Stimulated activated naive CD8-positive, alpha-beta T cell treated with anti-CD3 and anti-CD28 coated beads, Interleukin-15, amount 100 ng/mL, for 72 hours (primary cell): ENCODE results near the gene PARP1.
A peak's percentile ranks its signal among the peaks of the same experiment; 100 is the strongest.

Source experiments
- ATAC-seq: fragments of 150-1000 bp; cut with Tn5 transposase; 2 replicates; pipeline ENCODE4 v1.10.0; 2021; ENCODE audit warnings: mild to moderate bottlenecking, moderate library complexity
- DNase-seq, 2 donors: peaks; one replicate each; pipeline ENCODE4 v3.0.0; 2021 to 2022
- H3K27ac Mint-ChIP-seq, 2 donors: one replicate each; pipeline ENCODE4 v1.8.0; 2022; ENCODE audit warnings: mild to moderate bottlenecking in 2 of 2, mixed read lengths in 2 of 2, moderate library complexity in 2 of 2
- H3K27me3 Mint-ChIP-seq: one replicate; pipeline ENCODE4 v1.8.0; 2022; ENCODE audit warnings: mixed read lengths
- H3K4me1 Mint-ChIP-seq: one replicate; pipeline ENCODE4 v1.8.0; 2022; ENCODE audit warnings: mild to moderate bottlenecking, mixed read lengths
- H3K4me3 Mint-ChIP-seq, 2 donors: one replicate each; pipeline ENCODE4 v1.8.0; 2022; ENCODE audit warnings: mild to moderate bottlenecking in 2 of 2, mixed read lengths in 2 of 2, moderate library complexity in 1 of 2
- H3K9me3 Mint-ChIP-seq, 2 donors: one replicate each; pipeline ENCODE4 v1.8.0; 2022; ENCODE audit warnings: mixed read lengths in 2 of 2

The PARP1 gene

DNA sequence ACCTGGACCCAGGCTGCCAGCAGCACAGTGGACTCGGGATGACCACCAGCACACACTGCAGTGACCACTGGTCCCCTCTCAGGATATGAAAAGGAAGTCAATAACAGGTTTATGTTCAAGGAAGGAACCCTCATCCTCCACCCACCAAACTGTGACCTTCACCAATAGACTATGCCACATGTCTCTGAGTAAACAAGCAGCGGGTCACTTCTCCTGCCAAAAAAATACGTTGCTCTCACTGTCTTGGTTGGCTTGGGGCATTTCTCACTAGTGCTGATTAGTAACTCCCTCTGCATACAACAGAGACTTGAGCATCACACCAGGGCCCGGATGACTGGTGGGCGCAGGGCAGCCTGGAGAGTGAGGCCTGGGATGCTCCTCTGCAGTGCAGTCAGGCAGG, 25.9 kb downstream of the PARP1 start:
- Mint-ChIP-seq H3K27ac (peak overlapping the region in 1 of 2 donors; percentile 89), H3K9me3 (no peaks in the 10 kb centered on the region), H3K4me3 (no peak overlapping the region), H3K4me1 (peaks cover 13% of the 10 kb centered on the region), H3K27me3 (no peaks in the 10 kb centered on the region)
- ATAC-seq (no peak), DNase-seq (no peak)

DNA sequence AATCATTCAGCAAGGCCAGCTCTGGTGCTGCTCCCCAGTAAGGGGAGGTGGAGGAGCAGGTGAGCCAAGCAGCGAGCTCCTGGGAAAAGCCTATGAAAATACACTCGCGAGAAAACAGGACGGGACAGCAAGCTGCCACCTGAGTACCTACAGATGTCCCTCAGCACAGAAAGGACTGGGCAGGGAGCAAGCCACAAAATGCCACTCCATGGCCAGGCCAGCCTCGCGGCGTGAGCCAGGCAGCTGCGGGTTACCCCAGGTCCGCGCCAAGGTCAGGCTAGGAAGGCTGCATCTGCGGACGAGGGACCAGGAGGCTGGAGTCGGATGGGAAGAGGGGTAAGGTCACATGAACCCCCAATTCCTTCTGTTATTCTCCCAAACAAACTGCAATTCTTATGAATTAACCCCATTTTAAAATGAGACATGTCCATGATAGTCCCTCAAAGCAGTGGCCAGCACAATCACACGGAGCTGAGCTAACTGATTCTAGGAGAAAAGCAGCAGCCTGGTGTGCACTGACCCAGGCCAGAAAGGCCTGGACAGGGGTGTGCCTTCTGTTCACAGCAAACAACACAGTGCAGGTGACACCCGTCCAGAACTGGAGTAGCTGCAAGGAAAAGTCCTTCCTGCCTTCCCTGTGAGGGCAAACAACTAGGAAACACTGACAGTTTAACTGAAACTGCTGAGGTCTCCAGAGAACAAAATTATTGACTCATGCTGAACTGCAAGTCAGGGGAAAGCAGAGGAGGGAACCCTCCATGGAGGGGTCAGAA, 26.5 kb downstream of the PARP1 start:
- Mint-ChIP-seq H3K27me3 (no peaks in the 10 kb centered on the region), H3K4me1 (peaks cover 13% of the 10 kb centered on the region), H3K9me3 (no peaks in the 10 kb centered on the region), H3K27ac (peak overlapping the region in 1 of 2 donors; percentile 19), H3K4me3 (no peak overlapping the region)
- ATAC-seq: no peak
- DNase-seq: no peak

DNA sequence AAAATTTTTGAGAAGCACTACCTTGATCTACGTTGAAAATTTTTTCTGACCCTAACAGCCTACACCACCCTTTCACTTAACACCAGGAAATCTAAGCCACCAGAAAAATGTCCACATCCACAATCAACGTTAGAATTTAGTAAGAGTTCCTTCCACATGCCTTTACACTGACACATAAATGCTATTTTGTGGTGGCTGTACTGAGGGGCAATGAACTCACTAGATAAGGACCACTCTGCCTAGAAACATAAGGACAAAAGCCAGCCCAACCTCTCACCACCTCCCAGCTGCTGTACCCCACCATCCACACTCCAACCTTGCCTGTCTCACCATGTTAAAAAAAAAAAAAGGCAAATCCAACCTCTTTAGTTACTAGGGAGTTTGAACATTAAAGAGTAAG, 29.8 kb downstream of the PARP1 start:
- H3K4me1 Mint-ChIP-seq: peaks cover 13% of the 10 kb centered on the region
- H3K27ac Mint-ChIP-seq: peak overlapping the region in 1 of 2 donors; percentile 54
- no peak for ATAC-seq
- no peaks in the 10 kb centered on the region for H3K27me3 Mint-ChIP-seq
- no peak overlapping the region for H3K4me3 Mint-ChIP-seq
- no peak for DNase-seq
- no peaks in the 10 kb centered on the region for H3K9me3 Mint-ChIP-seq

DNA sequence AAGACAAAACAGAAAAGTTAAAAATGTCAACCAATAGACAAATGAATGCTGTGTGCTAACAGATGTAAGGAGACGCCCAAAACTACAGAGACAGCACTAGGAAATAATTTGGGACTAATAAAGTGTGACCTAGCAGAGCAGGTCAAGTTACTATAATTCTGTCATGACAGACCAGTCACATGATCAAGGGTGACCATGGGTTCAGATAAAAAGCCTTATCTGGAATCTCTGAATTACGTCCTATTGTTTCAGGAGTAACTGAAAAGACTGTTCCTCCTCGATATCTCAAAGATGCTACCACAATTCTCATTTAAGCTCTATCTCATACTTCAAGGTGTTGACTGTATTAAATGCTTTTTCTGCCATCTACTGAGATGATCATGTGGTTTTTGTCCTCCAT, 31.6 kb downstream of the PARP1 start:
- no peak overlapping the region for H3K4me3 Mint-ChIP-seq
- no peaks in the 10 kb centered on the region for H3K27me3 Mint-ChIP-seq
- peaks cover 11% of the 10 kb centered on the region for H3K4me1 Mint-ChIP-seq
- no peaks in the 10 kb centered on the region for H3K9me3 Mint-ChIP-seq
- no peak for ATAC-seq
- no peak for DNase-seq
- H3K27ac Mint-ChIP-seq: no peak overlapping the region

DNA sequence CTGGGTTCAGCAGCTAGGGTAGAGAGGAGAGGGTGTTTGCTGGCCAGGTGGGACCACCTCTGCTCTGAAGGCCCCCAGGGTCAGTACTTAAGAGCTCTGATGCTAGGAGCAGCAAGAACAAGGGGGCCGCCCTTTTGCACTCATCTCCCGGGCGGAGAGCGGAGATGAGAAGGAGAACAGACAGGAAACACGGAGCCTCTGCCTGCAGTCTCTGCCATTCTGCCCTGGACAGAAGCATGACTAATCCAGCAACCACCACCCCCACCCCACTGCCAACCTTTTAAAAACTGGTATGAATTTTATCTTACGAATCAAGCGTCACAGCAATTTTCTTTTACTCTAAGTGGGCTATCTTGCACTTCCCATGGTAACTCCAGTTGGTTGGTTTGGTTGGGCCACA, 34.5 kb downstream of the PARP1 start:
- Mint-ChIP-seq H3K9me3 (no peaks in the 10 kb centered on the region), H3K27me3 (no peaks in the 10 kb centered on the region), H3K4me3 (no peak overlapping the region), H3K27ac (no peak overlapping the region), H3K4me1 (no peaks in the 10 kb centered on the region)
- ATAC-seq (no peak), DNase-seq (no peak)

DNA sequence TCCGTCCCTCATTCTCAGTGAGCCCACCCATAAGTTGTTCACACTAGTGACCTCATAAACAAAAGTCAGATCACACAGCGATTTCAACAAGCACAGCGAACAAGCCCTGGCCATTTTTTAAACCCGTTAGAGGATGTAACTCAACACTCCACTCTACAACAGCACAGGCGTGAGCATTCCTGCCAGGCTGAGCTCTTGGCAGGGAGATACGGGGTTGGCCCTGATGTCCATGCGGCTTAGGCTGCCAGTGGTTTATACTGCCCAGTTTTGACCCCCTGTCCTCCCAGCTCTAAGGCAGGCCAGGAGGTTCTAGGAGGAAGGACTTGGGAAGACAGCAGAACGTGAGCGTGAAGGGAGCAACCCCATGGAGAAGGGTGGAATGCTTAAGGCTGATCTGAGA, 35.0 kb downstream of the PARP1 start:
- Mint-ChIP-seq H3K4me1 (no peaks in the 10 kb centered on the region), H3K27me3 (no peaks in the 10 kb centered on the region), H3K4me3 (no peak overlapping the region), H3K9me3 (no peaks in the 10 kb centered on the region), H3K27ac (no peak overlapping the region)
- ATAC-seq (no peak), DNase-seq (no peak)

DNA sequence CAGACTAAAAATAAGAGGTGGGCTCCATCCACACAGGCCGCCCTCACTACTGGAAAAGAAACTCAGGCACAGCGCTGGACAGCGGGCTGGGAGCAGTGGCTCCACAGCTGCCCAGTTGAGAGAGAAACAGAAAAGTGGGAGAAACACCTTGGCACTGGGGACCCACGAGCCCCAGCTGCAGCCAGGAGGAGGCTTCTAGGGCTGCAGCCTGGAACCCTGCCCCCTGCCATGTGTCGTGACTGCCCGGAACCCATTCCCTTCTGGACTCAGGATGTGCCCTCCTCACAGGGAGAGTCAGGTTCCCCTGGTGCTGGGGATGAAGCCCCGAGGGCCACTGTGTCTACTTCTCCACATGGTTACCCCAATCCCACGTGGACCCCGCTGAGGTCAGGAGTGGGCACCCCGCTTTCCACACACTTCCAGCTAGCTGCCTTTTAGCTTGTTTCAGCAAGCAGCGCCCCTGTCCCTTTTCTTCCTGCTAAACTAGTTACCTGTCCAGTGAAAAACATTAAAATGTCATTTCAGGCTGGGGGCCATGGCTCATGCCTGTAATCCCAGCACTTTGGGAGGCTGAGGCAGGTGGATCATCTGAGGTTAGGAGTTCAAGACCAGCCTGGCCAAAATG, 35.9 kb downstream of the PARP1 start:
- Mint-ChIP-seq H3K27me3 (no peaks in the 10 kb centered on the region), H3K4me1 (no peaks in the 10 kb centered on the region), H3K9me3 (no peaks in the 10 kb centered on the region), H3K4me3 (no peak overlapping the region), H3K27ac (peak overlapping the region in 1 of 2 donors; percentile 75)
- ATAC-seq: no peak
- no peak for DNase-seq

DNA sequence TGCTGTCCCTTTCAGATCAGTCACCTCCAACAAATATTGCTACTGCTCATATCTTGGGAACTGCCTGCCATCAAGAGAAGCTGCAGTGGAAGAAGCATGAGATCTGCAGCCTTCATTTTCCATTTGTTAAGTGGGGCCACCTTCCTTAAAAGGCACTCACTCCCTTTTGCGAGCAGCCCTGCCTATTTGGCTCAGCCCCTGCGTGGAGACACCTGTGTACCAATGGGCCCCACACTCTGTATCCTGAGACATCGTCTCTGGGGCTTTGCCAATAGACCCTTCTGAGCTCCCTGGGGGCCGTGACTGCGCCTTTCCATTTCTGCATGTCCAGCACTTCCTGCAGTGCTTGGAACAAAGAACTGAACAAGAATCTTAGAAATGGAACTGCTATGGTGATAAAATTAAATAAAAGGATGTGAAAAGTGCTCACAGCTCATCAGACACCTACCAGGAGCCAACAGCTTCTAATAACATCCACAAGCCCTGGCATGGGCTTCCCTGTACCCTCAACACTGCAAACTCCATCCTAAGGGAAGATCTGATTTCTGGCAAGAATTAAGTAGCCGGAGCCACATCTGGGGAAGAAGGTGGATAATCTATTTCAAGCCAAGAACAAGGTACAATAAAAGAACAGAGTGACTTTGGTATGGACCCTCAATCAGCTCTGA, 36.7 kb downstream of the PARP1 start:
- Mint-ChIP-seq H3K4me1 (no peaks in the 10 kb centered on the region), H3K27me3 (no peaks in the 10 kb centered on the region), H3K9me3 (no peaks in the 10 kb centered on the region), H3K27ac (peak overlapping the region in 1 of 2 donors; percentile 75), H3K4me3 (no peak overlapping the region)
- no peak for ATAC-seq
- DNase-seq: no peak

DNA sequence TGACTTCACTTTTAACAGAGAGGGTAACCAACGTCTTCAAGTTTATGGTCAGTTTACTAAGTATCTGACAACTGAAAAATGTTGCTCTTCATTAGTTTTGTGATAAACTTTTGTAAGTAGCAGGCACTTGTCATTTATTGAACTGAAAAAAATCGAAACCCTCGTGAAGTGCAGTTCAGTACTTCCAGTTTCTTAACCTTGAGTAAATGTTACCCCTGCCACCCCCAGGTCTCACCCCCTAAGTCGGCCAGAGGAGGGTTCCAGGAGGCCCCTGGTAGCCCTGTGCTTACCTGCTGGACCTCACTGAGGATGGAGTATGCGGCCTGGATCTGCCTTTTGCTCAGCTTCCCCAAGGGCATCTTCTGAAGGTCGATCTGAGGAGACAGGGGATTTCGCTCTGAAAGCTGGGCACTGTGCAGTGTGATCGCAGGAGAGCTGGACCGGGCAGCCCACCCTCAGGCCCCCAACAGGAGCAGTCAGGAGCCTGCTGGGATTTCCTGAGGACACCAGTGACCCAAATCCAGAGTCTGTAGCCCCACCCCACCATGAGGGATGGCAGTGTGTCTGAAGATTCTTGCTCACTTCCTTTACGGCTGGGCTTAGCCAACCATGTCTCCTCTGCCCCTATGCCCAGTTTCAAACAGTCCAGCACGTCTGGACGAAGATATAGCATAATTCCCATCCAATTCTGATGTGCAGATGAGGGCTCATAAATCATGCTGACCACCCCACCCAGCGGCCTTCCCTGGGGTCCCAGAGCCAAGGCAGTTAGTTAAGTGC, 37.6 kb downstream of the PARP1 start:
- ATAC-seq (no peak), DNase-seq (no peak)
- H3K27me3 Mint-ChIP-seq: no peaks in the 10 kb centered on the region
- H3K27ac Mint-ChIP-seq: no peak overlapping the region
- no peaks in the 10 kb centered on the region for H3K4me1 Mint-ChIP-seq
- H3K9me3 Mint-ChIP-seq: no peaks in the 10 kb centered on the region
- H3K4me3 Mint-ChIP-seq: no peak overlapping the region

DNA sequence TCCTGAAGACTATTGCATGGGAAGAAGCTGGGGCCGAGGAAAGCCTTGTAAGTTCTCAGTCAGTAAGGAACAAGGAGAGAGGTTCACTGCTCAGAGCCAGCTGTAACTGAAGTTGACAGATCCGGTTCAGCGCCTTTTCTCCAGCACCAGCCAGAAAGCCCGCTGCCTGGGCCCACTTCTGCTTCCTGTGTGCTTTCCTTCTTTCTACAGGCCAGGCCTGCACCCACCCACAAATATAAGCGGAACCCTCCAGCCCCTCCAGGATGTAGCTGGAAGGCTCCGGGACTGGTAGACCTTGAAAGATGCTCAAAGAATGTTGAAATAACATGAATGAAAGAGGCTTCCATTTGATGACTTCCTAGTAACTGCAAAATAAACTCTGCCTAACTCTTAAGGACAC, 38.8 kb downstream of the PARP1 start:
- Mint-ChIP-seq H3K4me3 (no peak overlapping the region), H3K9me3 (no peaks in the 10 kb centered on the region), H3K27ac (no peak overlapping the region), H3K27me3 (no peaks in the 10 kb centered on the region), H3K4me1 (no peaks in the 10 kb centered on the region)
- DNase-seq: no peak
- ATAC-seq: no peak

DNA sequence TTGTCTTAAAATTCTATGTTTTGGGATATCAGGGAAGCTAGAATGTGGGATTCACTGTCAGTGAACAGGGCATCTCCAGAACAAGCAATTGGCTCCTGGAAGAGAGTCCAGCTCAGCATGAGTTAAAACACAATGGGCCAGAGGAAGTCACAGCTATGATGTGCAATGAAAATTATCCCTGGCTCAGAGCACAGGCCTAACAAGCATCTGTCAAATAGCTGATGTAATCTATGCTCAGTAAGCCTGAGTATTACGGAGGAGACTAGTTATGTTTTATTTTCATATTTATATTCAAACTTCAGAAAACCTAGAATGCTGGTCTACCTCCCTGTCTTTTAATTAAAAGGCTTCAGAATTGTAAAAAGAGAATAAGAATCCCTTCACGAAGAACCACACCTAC, 41.6 kb downstream of the PARP1 start:
- ATAC-seq: no peak
- H3K9me3 Mint-ChIP-seq: no peaks in the 10 kb centered on the region
- H3K27me3 Mint-ChIP-seq: no peaks in the 10 kb centered on the region
- H3K4me3 Mint-ChIP-seq: no peak overlapping the region
- H3K27ac Mint-ChIP-seq: no peak overlapping the region
- no peaks in the 10 kb centered on the region for H3K4me1 Mint-ChIP-seq
- no peak for DNase-seq

DNA sequence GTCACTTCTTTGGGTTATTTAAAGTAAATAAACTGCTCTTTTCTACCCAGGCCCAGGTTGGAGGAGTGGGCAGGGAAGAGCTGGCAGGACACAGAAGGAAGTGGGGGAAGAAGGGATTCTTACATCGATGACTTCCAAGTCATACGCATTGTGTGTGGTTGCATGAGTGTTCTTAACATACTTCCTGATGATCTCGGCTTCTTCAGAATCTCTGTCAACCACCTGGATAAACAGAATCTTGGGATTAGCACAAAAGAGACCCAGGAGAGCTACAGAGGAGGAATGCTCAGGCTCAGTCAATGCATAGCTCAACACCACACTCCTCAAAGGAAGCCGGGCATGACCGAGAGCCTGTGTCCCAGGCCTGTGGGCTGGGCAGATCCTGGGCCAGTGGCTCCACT, 42.1 kb downstream of the PARP1 start:
- Mint-ChIP-seq H3K27me3 (no peaks in the 10 kb centered on the region), H3K4me3 (no peak overlapping the region), H3K9me3 (no peaks in the 10 kb centered on the region), H3K27ac (no peak overlapping the region), H3K4me1 (no peaks in the 10 kb centered on the region)
- DNase-seq (no peak), ATAC-seq (no peak)

DNA sequence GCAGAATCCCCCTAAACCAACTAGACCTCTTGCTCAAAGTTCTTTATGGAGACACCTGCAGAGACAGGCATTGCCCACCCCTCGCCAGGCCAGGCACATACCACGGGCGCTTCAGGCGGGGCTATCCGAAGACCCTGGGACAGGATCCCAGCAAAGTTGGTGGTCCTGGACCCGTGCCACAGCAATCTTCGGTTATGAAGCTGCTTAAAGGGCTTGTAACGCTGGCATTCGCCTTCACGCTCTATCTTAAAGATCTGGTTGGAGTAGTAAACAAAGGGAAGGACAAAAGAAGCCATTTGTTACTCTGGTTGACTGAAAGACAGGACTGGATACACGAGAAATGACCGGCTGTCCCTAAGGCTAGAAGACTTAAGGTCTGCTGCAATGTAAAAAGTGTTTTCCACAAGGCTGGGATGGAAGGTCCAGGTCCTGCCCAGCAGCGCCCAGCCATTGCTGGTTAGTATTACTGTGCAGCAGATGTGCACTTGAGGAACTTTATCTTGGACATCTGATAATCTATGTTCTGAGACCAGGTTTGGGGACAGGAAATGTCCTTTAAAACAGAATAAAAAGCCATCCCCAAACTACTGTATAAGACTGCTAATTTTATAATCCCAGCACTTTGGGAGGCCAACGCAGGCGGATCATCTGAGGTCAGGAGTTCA, 42.9 kb downstream of the PARP1 start:
- Mint-ChIP-seq H3K27me3 (no peaks in the 10 kb centered on the region), H3K4me3 (no peak overlapping the region), H3K27ac (no peak overlapping the region), H3K4me1 (no peaks in the 10 kb centered on the region), H3K9me3 (no peaks in the 10 kb centered on the region)
- DNase-seq (no peak), ATAC-seq (no peak)

DNA sequence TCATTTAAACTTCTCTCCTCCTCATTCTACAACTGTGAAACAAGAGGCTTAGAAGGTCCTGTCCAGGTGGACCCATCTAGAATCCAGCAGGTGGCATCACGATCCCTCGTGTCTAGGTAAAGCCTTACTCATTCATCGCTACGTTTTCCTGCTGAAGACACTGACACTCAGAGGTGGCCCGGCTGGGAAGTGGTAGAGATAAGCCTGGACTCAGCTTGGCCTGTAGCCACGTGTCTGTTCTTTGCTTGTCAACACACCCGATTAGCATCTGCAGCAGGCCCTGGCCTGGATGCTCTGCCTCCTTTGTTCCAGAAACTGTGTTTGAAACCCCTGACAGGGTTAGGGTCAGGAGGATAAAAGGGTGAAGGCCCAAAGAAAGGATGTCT, 43.4 kb downstream of the PARP1 start:
- Mint-ChIP-seq H3K4me1 (no peaks in the 10 kb centered on the region), H3K4me3 (no peak overlapping the region), H3K27me3 (no peaks in the 10 kb centered on the region), H3K27ac (no peak overlapping the region), H3K9me3 (no peaks in the 10 kb centered on the region)
- DNase-seq: no peak
- no peak for ATAC-seq

DNA sequence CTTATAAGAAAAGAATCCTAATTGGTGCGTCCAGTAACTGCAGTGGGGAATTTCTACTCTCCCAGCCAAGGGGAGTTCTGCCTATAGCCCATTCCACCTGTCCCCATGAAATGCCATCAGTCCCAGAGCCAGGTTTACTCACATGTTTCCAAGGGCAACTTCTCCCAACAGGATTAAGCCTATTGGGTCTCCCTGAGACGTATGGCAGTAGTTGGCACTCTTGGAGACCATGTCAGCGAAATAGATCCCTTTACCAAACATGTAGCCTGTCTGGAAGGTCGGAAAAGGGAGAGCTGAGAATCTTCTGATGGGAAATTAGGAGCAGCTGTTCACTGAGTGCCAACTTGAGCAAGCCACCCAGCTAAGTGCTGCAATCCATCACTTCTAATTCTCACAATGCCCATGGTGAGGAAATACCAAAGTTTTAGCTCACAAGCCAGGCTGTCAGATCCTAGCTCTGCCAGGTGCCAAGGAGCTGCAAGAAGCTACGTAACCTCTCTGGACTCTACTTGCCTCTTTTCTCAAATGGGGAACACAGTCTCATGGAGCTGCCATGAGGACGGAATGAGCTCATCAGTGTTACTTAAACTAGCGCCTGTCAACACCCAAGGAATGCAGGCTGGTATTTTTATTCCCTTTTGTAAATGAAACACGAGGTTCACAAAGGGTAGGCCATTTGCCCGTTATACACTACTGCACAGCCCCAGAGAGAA, 43.9 kb downstream of the PARP1 start:
- no peak for DNase-seq
- no peak for ATAC-seq
- Mint-ChIP-seq H3K27me3 (no peaks in the 10 kb centered on the region), H3K9me3 (no peaks in the 10 kb centered on the region), H3K4me3 (no peak overlapping the region), H3K27ac (peak overlapping the region; percentile 57 to 59), H3K4me1 (no peaks in the 10 kb centered on the region)
